Epidermal melanocyte (primary cell): Measurements from ENCODE around the gene PADI2.

Experiments
- DNase-seq: peaks from one replicate; pipeline ENCODE4 v3.0.0; 2011; ENCODE audit warnings: low spot score; ENCODE audit not compliant: insufficient read length

The PADI2 gene

GRCh38 chr1:17140279-17140678, 21.0 kb upstream of the PADI2 start:
- DNase-seq, result no peak

GRCh38 chr1:17139637-17140036, 20.4 kb upstream of the PADI2 start:
- no peak for DNase-seq

GRCh38 chr1:17137441-17137840, 18.2 kb upstream of the PADI2 start:
- no peak for DNase-seq

DNA sequence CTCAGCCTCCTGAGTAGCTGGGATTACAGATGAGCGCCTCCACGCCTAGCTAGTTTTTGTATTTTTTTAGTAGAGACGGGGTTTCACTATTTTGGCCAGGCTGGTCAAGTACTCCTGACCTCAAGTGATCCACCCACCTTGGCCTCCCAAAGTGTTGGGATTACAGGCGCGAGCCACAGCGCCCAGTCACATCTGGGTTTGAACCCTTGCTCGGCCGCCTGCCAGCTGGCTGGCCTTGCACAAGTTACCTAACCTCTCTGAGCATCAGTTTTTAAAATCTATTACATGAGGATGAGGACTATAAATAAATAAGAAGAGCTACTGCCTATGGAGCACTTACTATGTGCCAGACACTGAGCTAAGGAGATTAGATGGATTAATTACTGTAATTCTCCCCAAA, 17.7 kb upstream of the PADI2 start:
- no peak for DNase-seq

DNA sequence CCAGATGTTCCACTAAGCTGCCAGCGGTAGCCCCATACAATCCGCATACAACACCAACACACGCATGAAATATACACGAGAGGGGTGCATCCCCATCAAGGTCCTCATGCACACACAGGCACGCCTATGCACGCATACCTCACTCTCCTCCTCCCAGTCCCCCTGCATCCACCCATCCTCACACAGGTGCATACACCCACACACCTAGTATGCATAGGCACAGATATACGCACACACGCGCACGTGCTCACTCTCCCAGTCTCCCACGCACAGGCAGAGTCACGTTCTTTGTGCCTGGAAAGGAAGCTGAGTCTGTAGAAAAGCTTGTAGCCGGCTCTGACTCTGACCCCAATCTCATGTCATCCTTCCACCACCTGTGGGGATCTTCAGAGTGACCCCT, 16.9 kb upstream of the PADI2 start:
- DNase-seq, result no peak

GRCh38 chr1:17135530-17135929, 16.3 kb upstream of the PADI2 start:
- no peak for DNase-seq

GRCh38 chr1:17134724-17135123, 15.5 kb upstream of the PADI2 start:
- no peak for DNase-seq

DNA sequence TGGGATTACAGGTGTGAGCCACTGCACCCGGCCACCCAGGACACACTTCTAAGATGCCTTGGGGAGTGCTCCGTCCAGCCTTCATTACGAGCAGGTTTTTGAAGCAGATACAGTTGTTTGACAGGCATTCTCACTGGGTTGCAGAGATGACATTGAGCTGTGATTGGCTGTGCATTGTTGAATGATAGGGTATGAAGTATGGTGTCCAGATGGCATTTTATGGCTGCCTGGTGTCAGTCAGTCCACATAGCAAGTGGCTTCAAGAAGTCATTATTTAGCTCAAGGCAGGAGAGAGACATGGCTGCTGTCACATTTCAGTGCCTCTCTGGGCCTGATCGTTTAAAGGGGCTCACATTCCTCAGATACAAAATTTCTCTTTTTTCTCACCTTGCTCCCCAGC, 14.8 kb upstream of the PADI2 start:
- DNase-seq, result no peak

DNA sequence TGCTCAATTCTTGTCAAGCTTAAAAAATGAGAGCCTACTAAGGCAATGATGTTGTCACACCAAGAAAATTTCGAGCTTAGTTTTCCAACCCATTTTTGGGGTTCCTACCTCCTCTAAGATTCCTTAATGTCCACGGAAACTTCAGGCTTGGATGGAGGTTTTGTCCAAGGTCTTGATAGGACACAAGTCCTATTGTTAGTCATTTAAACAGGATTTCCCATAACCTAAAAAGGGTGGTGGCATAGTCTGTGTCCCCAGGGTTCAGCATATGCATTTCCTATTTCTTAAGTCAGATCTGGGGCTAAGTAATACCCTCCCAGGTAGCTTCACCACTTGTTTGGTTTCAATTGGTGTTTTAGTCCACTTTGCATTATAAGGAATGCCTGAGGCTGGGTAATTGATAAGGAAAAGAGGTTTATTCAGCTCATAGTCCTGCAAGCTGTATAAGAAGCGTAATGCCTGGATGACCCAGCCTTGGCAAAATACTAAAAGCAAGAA, 10.9 kb upstream of the PADI2 start:
- no peak for DNase-seq

DNA sequence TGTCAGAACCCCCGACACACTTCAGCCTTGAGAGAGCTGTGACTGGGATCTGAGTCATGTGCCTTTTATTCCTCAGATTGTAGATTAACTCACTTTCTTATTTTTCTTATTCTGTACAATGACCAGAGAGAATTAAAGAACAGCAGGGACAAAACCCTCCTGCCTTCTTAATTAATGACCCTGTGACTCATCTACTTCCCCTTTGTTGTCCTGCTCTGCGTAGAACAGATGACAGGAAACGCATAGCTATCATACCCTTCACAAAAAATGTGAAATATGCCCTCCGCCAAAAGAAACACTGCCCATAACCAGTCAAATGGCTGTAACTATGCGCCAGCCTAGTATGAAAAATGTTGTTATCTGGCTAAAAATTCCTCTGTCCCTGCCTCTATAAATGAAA, 9.1 kb upstream of the PADI2 start:
- peak; percentile 93 for DNase-seq

DNA sequence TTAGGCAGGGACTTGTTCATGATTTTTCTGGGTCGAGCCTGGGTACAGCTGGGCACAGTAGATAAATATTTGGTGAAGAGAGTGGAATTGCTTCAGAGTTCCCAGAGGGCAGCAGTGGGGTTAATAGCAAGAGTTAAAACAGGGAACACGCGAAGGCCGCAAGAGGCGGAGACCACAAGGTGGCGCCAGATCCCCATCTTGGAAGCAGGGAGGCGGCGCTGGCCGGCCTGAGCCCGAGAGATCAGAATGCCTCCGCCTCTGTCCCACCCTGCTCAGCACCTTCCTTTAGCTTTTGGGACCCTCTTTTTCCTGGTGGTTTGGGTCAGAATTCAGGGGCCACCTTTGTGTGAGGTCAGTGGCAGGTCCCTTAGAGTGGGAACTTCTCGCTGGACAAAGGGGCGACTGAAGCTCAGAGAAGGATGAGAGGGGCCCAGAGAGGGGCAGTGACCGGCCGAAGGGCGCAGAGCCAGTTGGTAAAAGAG, 6.5 kb upstream of the PADI2 start:
- peak; percentile 85 for DNase-seq

- DNase-seq, result no peak
Measured at GRCh38 chr1:17123196-17124045, 4.2 kb upstream of the PADI2 start.

GRCh38 chr1:17122521-17123164, 3.4 kb upstream of the PADI2 start:
- DNase-seq, result no peak

DNA sequence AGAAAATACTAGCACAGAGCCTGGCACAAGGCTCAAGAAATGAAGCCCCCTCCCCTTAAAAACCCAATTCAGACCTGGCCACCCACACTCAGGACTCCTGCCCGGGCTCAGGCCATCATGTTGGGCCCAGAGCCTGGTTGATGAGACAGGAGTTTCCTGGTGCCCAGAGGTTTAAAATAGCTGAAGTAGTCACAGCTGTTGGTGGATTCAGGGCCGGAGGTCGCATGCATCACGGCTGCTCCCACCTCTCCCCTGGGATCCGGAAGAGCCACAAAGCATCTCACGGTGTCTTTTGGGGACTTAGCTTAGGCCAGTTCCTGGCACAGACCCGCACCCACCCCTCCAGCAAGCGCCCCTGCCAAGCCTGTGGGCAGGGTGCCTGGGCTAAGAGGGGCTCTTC, 2.6 kb upstream of the PADI2 start:
- DNase-seq, result no peak

- no peak for DNase-seq
Measured at GRCh38 chr1:17120962-17121837, 1.9 kb upstream of the PADI2 start.

DNA sequence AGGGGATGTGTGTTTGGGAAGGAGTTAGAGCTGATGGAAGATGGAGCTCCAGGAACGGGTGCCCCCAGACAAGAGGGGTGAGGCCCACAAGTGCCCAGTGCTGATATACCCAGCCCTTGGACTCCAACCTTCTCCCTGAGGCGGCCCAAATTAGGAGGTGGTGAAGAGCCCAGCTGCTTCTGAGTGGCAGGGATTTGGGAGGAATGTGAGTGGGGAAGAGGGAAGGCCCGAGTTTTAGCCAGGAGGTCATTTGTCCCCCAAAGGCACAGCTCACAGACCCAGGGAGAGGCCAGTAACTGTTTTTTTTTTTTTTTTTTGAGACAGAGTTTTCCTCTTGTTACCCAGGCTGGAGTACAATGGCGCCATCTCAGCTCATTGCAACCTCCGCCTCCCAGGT, 1.2 kb upstream of the PADI2 start:
- DNase-seq, result no peak

GRCh38 chr1:17119773-17120480, 676 bp upstream of the PADI2 start:
- DNase-seq, result no peak

DNA sequence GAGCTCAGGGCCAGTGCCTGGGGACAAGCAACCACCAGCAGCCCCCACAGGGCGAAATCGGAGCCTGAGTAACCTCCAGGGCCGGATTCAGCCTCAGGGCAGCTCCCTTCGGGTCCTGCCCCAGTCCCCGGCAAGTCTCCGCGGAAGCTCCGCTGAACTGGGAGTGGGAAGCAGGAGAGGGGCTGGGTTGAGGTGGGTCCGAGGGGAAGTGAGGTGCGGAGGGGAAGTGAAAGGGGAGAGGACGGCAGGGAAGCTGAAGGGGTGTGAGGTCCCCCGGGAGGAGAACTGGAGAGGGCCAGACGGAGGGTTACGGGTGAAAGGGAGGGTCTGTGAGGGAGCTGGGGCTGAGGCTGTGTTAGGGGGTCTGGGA, 560 bp downstream of the PADI2 start:
- DNase-seq, result no peak

GRCh38 chr1:17118268-17118667, 983 bp downstream of the PADI2 start:
- no peak for DNase-seq

DNA sequence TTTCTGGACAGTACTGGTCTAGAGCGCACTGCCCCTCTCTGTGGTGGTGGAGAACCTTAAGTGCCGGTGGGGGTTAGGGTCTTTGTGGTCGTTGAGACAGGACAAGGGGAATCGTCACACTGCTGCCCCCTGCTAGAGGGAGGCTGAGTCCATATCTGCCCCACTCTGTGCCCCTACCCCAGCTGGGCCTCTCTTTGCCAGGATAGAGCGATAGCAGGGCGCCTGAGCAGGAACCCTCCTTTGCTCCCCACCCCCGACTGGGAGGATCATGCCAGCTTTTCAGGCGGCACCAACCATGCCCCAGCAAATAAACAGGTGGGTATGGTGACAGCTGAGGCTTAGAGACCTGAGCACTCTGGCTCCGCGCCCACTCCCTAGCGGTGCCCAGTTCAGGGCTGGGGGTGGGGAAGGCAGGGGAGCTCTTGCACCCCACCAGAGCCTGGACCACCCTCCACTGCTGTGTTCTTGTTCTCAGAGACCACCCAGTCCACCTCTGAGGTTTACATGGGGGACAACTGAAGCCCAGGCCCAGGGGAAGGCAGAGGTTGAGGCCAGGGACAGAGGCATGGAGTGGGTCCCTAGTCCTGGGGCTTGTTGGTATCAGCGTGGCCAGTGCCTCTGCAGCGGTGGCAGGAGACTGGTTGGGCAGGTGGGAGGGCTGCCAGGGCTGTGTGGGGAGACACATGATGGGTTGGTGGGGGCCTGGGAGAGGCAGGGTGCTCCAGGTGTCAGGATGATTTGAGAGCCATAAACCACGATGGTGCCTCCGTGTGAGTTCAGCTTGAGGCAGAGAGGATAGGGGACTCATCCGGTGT, 1.6 kb downstream of the PADI2 start:
- no peak for DNase-seq
